Measurements from ENCODE around the gene ITGA7.
A peak's percentile ranks its signal among the peaks of the same experiment; 100 is the strongest.

Gene ITGA7, protein sequence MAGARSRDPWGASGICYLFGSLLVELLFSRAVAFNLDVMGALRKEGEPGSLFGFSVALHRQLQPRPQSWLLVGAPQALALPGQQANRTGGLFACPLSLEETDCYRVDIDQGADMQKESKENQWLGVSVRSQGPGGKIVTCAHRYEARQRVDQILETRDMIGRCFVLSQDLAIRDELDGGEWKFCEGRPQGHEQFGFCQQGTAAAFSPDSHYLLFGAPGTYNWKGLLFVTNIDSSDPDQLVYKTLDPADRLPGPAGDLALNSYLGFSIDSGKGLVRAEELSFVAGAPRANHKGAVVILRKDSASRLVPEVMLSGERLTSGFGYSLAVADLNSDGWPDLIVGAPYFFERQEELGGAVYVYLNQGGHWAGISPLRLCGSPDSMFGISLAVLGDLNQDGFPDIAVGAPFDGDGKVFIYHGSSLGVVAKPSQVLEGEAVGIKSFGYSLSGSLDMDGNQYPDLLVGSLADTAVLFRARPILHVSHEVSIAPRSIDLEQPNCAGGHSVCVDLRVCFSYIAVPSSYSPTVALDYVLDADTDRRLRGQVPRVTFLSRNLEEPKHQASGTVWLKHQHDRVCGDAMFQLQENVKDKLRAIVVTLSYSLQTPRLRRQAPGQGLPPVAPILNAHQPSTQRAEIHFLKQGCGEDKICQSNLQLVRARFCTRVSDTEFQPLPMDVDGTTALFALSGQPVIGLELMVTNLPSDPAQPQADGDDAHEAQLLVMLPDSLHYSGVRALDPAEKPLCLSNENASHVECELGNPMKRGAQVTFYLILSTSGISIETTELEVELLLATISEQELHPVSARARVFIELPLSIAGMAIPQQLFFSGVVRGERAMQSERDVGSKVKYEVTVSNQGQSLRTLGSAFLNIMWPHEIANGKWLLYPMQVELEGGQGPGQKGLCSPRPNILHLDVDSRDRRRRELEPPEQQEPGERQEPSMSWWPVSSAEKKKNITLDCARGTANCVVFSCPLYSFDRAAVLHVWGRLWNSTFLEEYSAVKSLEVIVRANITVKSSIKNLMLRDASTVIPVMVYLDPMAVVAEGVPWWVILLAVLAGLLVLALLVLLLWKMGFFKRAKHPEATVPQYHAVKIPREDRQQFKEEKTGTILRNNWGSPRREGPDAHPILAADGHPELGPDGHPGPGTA

DNA sequence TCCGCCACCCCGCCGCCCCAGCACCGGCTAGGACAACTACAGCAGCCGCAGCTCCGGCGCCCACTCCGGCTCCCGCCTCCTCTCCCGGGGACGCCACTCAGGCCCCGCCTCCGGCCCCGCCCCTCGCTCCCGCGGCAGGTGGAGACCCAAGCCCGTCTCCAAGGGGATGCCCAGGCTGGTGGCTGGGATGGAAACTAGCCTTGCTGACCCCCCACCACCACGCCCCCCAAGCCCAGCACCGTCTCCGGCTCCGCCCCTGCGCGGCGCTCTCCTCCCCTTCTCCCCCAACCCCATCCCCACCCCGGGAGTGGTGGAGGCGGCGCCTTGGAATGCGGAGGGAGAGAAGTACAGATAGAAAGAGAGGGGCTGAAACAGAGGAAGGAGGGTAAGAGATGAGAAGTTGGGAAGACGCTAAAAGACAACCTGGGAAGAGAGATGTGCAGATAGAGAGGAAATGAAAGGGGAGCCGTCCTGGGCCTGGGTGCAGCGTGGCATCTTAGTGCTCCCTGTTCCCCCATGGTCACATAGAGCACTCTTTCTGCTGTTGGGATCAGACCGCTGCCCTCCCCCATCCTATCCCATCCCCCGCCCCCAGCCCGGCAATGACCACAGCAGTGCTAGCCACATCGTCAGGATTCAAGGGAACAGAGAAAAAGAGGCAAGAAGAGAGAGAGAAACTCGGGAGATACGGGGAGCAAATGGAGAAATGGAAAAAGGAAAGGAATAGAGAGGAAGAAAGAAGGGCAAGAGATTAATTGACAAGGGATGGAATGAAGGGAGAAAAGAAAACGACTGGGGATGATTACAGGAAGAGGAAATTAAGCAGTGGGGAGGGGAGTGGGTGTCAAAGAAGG, at the start of gene ITGA7:
ITGA7 (minus strand) TSS at position 64 of the 854 bp plus-strand sequence. CDS start 222 bp downstream, outside the sequence.
- DNase-seq = peak; percentile 61

DNA sequence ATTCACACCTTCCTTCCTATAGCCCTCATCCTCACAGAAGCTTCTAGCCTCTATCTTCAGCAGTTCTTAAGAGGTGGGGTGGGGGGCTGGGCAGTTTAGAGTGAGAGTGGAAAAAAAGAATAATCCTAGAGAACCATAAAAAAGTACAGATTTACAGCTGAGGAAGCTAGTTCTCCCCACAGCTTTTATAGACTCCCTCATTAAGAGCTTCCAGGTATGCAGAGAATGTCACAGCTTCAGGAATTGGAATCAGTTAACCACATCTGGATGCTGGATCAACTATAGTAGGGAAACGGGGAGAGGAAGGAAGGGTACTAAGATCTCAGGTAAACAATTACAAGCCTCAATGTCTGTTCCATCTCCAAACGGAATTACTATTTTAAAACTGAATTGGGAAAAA, 47.5 kb upstream of the ITGA7 start:
- no peak for DNase-seq

DNA sequence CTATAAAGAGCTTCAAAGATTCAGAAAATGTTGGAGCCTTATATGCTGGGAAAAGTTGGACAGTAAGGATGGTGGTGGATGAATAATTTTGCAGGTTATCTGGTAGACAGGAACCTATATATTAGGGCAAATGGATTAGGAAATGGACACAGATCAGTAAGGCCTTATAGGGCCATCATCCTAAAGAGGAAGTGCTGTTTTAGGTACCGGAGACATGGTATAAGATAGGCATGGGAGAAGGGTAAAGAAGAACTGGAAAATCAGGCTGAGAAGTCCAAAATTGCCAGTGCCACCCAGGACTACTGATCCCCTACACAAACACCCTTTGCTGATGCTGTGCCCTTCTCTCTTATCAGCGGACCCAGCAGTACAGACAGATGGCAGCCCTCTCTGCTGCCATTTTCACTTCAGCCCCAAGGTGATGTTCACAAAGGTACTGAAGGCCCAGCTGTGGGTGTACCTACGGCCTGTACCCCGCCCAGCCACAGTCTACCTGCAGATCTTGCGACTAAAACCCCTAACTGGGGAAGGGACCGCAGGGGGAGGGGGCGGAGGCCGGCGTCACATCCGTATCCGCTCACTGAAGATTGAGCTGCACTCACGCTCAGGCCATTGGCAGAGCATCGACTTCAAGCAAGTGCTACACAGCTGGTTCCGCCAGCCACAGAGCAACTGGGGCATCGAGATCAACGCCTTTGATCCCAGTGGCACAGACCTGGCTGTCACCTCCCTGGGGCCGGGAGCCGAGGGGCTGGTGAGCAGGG, 40.7 kb upstream of the ITGA7 start:
- no peak for DNase-seq

DNA sequence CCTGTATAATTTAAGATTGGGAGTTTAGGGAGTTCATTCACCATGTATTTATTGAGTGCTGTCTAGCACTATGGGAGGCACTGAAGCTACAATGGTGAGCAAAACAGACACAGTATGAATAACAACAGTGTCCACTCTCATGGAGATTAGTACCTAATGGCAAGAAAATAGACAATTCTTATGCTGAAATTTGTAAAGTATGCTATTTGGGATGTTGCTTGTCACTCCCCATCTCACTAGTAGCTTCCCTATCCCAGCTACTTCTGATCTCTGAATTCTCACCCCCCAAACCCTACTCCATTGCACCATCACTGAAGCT, 39.2 kb upstream of the ITGA7 start:
- DNase-seq = no peak

DNA sequence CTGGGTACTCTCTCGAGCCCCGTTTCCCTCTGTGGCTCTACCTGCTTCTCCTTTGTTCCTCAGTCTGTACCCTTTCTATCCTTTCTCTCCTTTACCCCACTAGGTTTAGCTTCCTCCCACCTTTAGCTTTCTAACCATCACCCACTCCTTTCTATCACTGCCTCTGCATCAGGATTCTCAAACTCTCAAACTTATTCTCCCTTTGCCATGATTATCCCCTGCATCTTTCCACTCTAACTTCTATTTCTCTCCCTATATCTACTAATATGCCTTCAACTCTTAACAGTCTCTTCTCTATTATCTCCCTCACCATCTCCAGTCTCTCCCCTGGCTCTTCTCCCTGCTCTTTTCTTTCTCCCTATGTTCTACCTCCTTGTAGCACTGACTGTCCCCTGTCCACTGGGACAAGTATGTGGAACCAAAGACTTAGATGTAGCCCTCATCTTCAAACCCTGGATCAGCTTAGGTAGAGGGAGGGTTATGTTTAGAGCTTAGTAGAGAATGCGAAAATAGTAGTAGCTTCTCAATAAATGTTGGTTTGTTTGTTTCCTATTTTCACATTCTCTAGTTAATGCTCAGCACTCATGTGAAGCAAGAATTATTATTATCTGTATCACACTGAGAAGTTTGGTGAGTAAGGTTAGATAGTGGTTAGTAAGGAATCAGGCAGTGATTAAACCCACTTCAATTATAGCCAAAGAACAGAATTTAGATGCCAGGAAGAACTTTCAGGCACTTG, 38.6 kb upstream of the ITGA7 start:
- no peak for DNase-seq

DNA sequence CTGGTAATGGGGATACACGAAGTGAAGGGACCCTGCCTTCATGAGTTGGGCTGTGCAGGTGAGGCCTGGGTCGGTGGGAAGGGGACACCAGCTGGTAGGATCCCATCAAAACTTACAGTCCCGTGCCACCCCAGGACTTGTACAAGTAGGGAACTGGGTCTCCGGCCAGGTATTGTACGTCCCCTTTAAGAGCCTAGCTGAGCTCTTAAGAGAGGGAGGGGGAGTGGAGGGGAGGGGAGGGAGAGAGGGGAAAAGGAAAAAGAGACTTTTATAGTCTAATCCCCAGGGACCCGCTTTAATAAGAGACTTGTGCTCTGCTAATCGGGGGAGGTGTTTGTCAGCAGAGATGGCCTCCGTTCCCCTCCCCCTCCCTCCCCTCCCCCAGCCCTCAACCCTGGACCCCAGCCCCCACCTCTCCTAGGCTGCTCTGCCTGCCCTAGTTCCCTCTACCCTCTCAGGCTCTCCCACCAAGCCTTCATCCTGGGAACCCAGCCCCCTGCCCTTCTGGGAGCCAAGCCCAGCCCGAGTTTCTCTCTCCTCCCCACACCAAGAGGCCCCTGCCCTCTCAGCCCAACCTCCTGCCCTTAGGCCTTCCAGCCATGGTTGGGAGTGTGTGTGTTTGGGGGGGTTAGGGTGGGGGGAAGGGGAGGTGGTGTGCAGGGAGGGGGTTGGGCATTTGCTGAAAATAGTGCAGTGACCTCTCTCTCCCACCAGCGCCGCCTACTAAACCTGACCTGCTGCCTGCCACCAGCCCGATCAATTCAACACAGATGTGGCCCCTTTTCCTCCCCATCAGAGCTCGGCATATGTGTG, 37.9 kb upstream of the ITGA7 start:
- DNase-seq = peak; percentile 77

DNA sequence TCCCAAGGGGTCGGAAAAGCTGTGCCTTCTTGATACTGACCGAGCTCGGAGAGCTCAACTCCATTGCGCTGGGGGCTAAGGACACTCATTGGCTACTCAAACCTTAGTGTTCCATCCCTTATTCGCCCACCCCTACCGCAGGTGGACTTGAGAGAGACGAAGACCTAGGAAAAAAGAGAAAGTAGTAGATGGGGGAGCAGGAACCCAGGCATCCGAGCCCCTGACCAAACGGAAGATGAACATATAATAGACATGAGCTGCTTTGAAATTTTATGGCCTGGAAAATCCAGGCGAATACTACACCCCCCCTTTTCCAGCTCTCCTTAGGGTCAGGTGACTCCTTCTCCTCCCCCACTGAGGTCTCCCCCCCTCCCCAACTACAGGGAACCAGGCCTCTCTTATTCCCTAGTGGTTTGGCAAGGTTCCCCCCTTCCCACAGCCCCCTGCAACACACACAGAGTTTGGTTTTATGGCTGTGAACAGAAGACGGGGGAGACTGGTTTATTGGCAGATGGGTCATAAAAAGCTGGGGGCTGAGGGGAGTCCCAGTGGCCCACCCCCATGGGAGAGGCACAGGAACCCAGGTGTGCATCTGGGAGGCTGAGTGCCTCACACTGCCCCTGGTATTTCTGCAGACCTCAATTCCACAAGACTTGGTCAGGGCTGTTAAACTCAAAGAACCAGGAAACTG, 36.8 kb upstream of the ITGA7 start:
- peak; percentile 21 for DNase-seq

DNA sequence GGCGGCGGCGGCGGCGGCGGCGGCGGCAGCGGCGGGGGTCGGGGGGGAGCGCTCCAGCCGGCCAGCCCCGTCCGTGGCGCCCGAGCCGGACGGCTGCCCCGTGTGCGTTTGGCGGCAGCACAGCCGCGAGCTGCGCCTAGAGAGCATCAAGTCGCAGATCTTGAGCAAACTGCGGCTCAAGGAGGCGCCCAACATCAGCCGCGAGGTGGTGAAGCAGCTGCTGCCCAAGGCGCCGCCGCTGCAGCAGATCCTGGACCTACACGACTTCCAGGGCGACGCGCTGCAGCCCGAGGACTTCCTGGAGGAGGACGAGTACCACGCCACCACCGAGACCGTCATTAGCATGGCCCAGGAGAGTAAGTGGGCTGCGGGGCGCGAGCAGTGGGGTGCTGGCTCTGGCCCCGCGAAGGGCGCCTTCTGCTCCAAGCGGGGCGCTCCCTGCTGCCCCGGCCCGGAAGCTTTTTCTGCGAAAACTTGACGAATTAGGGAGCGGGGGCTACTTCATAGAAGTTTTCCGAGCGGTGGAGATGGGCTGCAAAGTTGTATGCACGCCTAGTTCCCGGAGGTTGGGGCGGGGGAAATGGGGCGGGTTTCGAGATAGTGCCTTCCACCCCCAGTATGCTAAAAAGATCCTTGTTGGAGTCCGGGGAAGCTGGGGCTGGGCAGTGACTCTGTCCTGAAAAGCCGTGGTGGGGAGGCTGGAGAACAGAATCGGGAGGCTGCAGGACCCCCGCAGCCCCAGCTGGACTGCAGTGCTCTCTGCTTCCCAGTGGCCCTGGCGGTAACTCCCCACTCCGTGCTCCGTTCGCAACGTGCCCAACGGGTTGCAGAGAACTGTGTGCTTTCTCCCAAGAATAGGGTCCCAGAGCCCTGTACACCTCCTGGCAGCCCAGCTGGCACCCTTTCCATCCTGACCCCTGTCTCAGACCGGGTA, 36.0 kb upstream of the ITGA7 start:
- DNase-seq = peak; percentile 56

DNA sequence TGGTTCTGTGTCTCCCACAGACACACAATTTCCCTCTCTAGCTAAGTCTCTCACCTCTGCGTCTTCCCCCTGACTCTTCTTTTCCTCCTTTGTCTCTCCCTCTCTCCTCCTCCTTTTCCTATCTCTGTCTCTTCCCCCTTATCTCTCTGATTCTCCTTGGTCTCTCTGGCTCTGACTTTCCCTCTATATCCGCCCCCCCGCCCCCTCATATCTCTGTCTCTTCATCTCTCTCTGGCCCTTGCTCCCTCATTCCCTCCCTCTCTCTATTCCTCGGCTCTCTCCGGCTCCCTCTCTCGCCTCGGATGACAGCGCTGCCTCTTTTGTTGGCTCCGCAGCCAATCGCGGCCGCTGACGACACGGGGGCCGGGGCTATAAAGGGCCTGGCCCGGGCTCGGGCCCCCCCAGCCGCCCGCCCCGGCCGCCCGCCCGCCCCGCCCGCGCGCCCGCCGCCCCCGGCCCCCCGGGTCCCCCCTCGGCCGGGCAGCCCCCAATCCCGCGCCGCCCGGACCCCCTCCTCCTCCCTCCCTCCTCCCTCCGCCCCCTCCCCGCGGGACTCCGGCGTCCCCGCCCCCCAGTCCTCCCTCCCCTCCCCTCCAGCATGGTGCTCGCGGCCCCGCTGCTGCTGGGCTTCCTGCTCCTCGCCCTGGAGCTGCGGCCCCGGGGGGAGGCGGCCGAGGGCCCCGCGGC, 35.2 kb upstream of the ITGA7 start, which contains the start of gene GDF11:
GDF11 (plus strand) TSS at position 404 of the 687 bp plus-strand sequence; CDS start at position 599, 195 bp downstream.
- peak; percentile 82 for DNase-seq

DNA sequence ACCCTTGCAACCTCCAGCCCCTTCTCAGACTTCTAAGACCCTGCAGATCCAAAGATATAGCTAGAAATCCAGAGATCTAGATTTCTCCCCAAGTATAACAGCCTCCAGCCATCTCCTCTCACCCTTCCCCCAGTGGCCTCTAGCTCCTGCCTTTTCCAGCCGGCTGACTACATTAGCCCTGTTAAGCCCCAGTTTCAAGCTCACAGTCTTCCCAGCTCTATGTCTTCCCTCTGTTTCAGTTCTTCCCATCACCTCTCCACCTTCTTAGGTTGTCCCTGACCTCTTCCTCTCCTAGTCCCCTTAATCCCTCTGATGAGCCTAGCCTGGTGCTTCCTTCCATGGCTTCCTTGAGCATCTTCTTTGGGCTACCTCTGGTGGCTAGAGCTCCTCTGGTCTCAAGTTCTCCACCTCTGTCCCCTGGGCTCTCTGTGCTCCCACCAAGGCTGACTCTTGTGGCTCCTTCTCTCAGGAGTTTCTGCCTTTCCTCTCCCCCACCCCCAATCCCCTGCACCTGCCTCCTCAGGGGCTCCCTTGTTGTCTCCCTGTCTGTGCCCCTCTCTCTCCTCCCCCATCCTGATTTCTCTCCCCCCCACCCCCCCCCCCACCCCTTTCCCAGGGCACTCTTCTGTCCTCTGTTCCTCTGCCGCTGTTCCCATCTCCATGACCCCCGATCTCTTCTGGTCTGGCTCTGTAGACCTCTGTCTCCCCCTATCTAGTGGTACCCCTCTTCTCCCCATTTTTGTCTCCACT, 34.4 kb upstream of the ITGA7 start:
- no peak for DNase-seq

DNA sequence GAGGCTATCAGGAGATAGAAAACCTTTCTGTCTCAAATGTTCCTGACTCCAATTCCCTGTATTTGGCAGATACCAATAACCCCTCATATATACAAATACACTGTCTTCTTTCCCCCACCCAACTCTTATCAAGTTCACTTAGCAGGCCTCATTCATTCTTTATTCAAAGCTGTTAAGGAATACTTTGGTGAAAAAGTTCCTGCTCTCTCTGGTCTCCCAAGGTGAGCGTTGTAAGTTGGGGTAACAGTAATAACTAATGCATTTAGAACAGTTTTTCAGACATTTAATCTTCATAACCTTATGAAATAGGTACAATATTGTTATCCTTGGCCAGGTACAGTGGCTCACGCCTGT, 31.3 kb upstream of the ITGA7 start:
- DNase-seq = no peak

DNA sequence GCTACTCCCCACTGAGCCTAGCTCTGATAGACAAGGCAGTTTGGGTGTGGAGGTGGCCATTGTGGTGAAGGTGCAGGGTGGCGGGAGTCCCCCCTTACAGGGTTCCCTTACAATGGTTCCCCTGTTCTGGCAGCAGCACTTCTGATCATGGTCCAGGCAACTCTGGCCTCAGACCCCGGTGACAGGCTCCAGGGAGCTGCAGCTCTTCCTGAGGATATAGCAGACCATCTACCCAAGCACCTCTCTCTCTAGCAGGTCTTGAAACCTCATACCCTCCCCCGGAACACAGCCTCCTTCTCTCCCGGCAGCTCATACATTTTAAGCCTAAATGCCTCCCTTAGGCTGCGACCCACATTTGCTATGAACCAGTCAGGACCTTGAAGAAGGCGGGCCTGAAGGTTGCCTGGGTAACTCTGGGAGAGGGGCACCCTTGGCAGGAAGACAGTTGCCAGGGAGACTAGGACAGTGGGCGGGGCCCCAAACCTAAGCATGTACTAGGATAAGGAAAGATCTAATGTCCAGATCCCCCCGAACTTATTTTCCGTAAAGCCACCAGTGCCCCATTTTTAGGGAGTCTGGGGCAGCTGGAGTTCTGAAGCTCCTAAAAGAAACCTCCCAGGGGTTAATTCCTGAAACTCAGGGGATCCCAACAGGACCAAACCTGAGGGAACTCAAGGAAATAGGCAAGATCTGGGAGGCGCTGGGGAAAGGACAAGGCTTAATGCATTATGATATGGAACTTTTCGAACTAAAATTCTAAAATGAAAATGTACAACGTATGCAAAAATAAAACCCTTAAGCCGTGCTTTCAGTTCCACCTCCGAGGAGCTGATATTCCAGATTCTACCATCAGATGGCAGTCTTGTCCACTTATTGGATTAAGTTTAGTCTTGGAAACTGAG, 30.7 kb upstream of the ITGA7 start:
- peak; percentile 86 for DNase-seq

DNA sequence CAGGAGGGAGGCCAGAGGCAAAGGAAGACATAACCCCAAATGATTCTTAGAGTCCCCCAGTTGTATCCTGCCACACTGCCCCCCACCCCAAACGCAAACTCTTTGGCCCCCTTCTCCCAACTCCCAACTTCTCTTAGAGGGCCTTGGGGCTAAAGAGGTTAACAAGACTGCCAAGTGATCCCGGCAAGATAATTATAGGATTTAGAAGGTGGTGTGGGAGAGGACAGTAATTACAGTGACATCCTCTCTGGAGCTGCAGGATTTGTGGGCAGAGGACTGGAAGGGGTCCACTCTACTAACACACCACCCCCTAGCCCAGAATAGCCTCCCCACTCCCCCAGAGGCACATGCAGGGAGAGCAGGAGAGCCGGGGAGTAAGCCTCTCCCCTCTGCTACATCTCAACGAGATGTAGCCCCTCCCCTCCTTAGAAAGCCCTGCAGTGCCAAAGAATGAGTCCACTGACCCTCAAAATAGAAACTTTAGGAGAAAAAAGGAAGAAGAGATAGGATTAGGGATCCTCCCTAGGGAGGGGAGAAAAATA, 29.9 kb upstream of the ITGA7 start:
- no peak for DNase-seq

DNA sequence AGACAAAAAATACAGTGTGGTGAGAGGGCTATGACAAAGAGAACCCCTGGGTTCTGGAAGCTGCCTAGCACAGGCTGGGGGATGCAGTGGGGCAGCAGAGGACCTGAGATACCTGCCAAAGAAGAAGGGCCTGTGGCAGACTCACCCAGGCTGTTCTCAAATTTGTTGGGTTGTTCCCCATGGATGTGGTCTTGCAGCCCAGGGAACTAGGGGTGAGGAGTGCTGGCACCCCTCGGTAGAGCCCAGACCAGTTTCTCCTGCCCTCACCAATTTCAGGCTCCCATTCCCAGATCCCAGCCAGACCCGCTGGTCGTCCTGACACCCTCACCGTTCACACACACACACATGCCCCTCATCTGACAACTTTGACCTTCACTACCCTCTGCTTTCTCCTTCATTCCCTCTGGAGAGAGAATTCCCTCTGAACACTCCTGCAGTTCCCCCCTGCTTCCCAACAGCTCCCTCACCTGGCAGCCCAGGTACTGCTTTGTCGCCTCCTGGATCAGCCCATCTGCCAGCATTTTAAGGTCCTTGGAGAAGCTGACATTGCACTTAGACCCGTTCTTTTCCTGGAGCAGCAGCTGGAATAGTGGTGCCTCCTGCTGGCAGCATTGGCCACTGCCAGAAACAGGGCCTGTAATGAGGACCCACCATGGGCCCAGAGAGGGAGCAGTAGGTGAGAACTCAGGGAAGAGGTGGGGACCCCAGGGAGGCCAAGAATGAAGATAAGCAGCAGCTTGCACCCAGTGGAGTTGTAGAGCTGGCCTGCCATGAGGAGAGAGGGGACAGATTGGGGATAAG, 29.3 kb upstream of the ITGA7 start:
- DNase-seq = peak; percentile 53

DNA sequence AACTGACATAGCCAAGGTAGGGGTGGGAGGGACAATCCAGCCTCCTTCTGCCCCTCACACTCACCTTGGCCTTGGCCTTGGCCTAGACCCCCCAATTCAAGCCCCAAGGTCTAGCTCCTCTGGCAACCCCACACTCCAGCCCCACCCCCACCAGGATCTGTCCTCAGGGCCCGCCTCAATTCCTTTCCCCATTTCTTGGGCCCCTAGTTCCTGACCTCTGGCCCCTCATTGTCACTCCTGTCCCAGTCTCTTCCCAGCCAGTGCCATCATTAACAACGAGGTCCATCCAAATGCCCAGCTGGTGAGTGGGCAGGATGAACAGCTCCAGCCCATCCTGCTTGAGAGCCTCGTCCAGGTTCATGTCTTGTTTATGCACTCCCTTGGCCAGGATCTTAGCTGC, 28.4 kb upstream of the ITGA7 start:
- DNase-seq = no peak
